Measurements from ENCODE around the gene FAM193B.

- TF ChIP-seq, protein P1, sequence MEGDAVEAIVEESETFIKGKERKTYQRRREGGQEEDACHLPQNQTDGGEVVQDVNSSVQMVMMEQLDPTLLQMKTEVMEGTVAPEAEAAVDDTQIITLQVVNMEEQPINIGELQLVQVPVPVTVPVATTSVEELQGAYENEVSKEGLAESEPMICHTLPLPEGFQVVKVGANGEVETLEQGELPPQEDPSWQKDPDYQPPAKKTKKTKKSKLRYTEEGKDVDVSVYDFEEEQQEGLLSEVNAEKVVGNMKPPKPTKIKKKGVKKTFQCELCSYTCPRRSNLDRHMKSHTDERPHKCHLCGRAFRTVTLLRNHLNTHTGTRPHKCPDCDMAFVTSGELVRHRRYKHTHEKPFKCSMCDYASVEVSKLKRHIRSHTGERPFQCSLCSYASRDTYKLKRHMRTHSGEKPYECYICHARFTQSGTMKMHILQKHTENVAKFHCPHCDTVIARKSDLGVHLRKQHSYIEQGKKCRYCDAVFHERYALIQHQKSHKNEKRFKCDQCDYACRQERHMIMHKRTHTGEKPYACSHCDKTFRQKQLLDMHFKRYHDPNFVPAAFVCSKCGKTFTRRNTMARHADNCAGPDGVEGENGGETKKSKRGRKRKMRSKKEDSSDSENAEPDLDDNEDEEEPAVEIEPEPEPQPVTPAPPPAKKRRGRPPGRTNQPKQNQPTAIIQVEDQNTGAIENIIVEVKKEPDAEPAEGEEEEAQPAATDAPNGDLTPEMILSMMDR (IDR thresholded peaks at IDR 0.05): no peak
- TF ChIP-seq POLR2A (IDR thresholded peaks at IDR 0.05): no peak
Measured at GRCh38 chr5:177509991-177510566, 44.3 kb downstream of the FAM193B start.

Measured in right lobe of liver (tissue), 4 donors.